ENCODE results near the gene KIAA0513. TPM values are rescaled to one million over a fixed set of nuclear protein-coding genes. Genes with fewer than 3 reads are reported as not detected.

Gene KIAA0513
- total RNA-seq, 1 donor from 2014 or later: 0.62 TPM

- Mint-ChIP-seq H3K27ac (no peak overlapping the region), H3K4me1 (peaks cover 21% of the 10 kb centered on the region), H3K36me3 (ENCODE audit: low read depth) (no peaks in the 10 kb centered on the region), H3K9me3 (no peaks in the 10 kb centered on the region), H3K27me3 (peaks cover 39% of the 10 kb centered on the region), H3K4me3 (no peak overlapping the region)
- ATAC-seq (ENCODE audit: low read depth) (no peak), DNase-seq (no peak)
- CTCF ChIA-PET: no interaction called here
- intact Hi-C loops (cut with micrococcal nuclease): no loop called here
- TF ChIP-seq CTCF (IDR thresholded peaks at IDR 0.05): no peak
- POLR2A ChIA-PET: no interaction called here
Observed at GRCh38 chr16:85138825-85139627, 111.4 kb downstream of the KIAA0513 start.

GRCh38 chr16:85139881-85140339 lies 112.3 kb downstream of the KIAA0513 start:
- Mint-ChIP-seq H3K27ac (no peak overlapping the region), H3K36me3 (ENCODE audit: low read depth) (no peaks in the 10 kb centered on the region), H3K4me1 (peaks cover 19% of the 10 kb centered on the region), H3K27me3 (peaks cover 36% of the 10 kb centered on the region), H3K9me3 (no peaks in the 10 kb centered on the region), H3K4me3 (no peak overlapping the region)
- ChIA-PET CTCF (no interaction called here), POLR2A (no interaction called here)
- intact Hi-C loops (cut with micrococcal nuclease): no loop called here
- ATAC-seq (ENCODE audit: low read depth) (no peak), DNase-seq (no peak)
- no peak for TF ChIP-seq CTCF (IDR thresholded peaks at IDR 0.05)

- H3K36me3 Mint-ChIP-seq (ENCODE audit: low read depth): no peaks in the 10 kb centered on the region
- TF ChIP-seq CTCF (IDR thresholded peaks at IDR 0.05): no peak
- intact Hi-C loops (cut with micrococcal nuclease): no loop called here
- ChIA-PET POLR2A (no interaction called here), CTCF (no interaction called here)
- no peak overlapping the region for H3K4me3 Mint-ChIP-seq
- no peak overlapping the region for H3K27ac Mint-ChIP-seq
- H3K9me3 Mint-ChIP-seq: no peaks in the 10 kb centered on the region
- peaks cover 18% of the 10 kb centered on the region for H3K4me1 Mint-ChIP-seq
- ATAC-seq (ENCODE audit: low read depth) (no peak), DNase-seq (no peak)
- peaks cover 37% of the 10 kb centered on the region for H3K27me3 Mint-ChIP-seq
Observed at GRCh38 chr16:85140455-85141012, 112.9 kb downstream of the KIAA0513 start.

GRCh38 chr16:85141491-85142128 lies 114.0 kb downstream of the KIAA0513 start:
- Mint-ChIP-seq H3K27ac (no peak overlapping the region), H3K36me3 (ENCODE audit: low read depth) (no peaks in the 10 kb centered on the region), H3K4me3 (no peak overlapping the region), H3K9me3 (no peaks in the 10 kb centered on the region), H3K4me1 (peaks cover 11% of the 10 kb centered on the region), H3K27me3 (peaks cover 39% of the 10 kb centered on the region)
- intact Hi-C loops (cut with micrococcal nuclease): no loop called here
- CTCF ChIA-PET: no interaction called here
- POLR2A ChIA-PET: no interaction called here
- ATAC-seq (ENCODE audit: low read depth) (no peak), DNase-seq (no peak)
- no peak for TF ChIP-seq CTCF (IDR thresholded peaks at IDR 0.05)

GRCh38 chr16:85142129-85142513 lies 114.5 kb downstream of the KIAA0513 start:
- no peak for TF ChIP-seq CTCF (IDR thresholded peaks at IDR 0.05)
- no peak overlapping the region for H3K4me3 Mint-ChIP-seq
- no peaks in the 10 kb centered on the region for H3K9me3 Mint-ChIP-seq
- POLR2A ChIA-PET: no interaction called here
- H3K27me3 Mint-ChIP-seq: peaks cover 35% of the 10 kb centered on the region
- H3K4me1 Mint-ChIP-seq: peaks cover 7% of the 10 kb centered on the region
- no peak overlapping the region for H3K27ac Mint-ChIP-seq
- ATAC-seq (ENCODE audit: low read depth) (no peak), DNase-seq (no peak)
- no peaks in the 10 kb centered on the region for H3K36me3 Mint-ChIP-seq (ENCODE audit: low read depth)
- intact Hi-C loops (cut with micrococcal nuclease): no loop called here
- CTCF ChIA-PET: no interaction called here
